Measurements from ENCODE around the gene PCDHA9. TPM values are rescaled to one million over a fixed set of nuclear protein-coding genes. Genes with fewer than 3 reads are reported as not detected.
"Not testable (repeated sequence)": the region's sequence is repeated elsewhere in the genome, so short reads cannot be mapped to it uniquely, and the experiment has no call there.

Gene PCDHA9
- total RNA-seq, 1 donor from 2014 or later: 0.32 TPM

- no peaks in the 10 kb centered on the region for H3K36me3 ChIP-seq
- H3K27me3 ChIP-seq (ENCODE audit: low read depth): peaks cover 8% of the 10 kb centered on the region
- H3K27ac ChIP-seq: no peak overlapping the region
- DNase-seq (peak; percentile 48), ATAC-seq (no peak)
- intact Hi-C loops (cut with DNase I): no loop called here
- no peak overlapping the region for H3K4me3 ChIP-seq
- no peak for TF ChIP-seq CTCF (IDR thresholded peaks at IDR 0.05)
- H3K4me1 ChIP-seq: no peaks in the 10 kb centered on the region
- H3K9me3 ChIP-seq: peaks cover 10% of the 10 kb centered on the region
These were observed 39.3 kb upstream of the PCDHA9 start for GRCh38 chr5:140808889-140809291.

- Histone ChIP-seq H3K36me3 (no peaks in the 10 kb centered on the region), H3K27ac (no peak within 1 kb of the TSS), H3K27me3 (ENCODE audit: low read depth) (peaks cover 13% of the 10 kb centered on the region), H3K4me1 (no peaks in the 10 kb centered on the region), H3K9me3 (no peaks in the 10 kb centered on the region), H3K4me3 (peak within 1 kb of the TSS; percentile 16)
- DNase-seq (no peak), ATAC-seq (no peak)
- TF ChIP-seq CTCF (IDR thresholded peaks at IDR 0.05): peak; percentile 44
- intact Hi-C loops (cut with DNase I): no loop called here
These were observed 26.6 kb upstream of the PCDHA9 start, which contains the start of gene PCDHA5 for GRCh38 chr5:140821375-140822280. PCDHA5 (plus strand) TSS chr5:140821613.

GRCh38 chr5:140822281-140822629 is 25.9 kb upstream of the PCDHA9 start:
- no peaks in the 10 kb centered on the region for H3K9me3 ChIP-seq
- no peaks in the 10 kb centered on the region for H3K36me3 ChIP-seq
- no peak for ATAC-seq
- intact Hi-C loops (cut with DNase I): no loop called here
- no peak overlapping the region for H3K27ac ChIP-seq
- no peak for DNase-seq
- H3K27me3 ChIP-seq (ENCODE audit: low read depth): peaks cover 18% of the 10 kb centered on the region
- no peak overlapping the region for H3K4me3 ChIP-seq
- no peaks in the 10 kb centered on the region for H3K4me1 ChIP-seq
- TF ChIP-seq CTCF (IDR thresholded peaks at IDR 0.05): no peak

GRCh38 chr5:140822969-140823368 is 25.2 kb upstream of the PCDHA9 start:
- H3K36me3 ChIP-seq; H3K27ac ChIP-seq; intact Hi-C loops (cut with DNase I); DNase-seq; H3K4me1 ChIP-seq; H3K4me3 ChIP-seq; H3K9me3 ChIP-seq; ATAC-seq: not testable (repeated sequence)
- peaks cover 21% of the 10 kb centered on the region for H3K27me3 ChIP-seq (ENCODE audit: low read depth)

- no peak for DNase-seq
- H3K36me3 ChIP-seq: no peaks in the 10 kb centered on the region
- peaks cover 26% of the 10 kb centered on the region for H3K27me3 ChIP-seq (ENCODE audit: low read depth)
- intact Hi-C loops (cut with DNase I): no loop called here
- no peaks in the 10 kb centered on the region for H3K4me1 ChIP-seq
- H3K4me3 ChIP-seq: no peak overlapping the region
- TF ChIP-seq CTCF (IDR thresholded peaks at IDR 0.05): no peak
- ATAC-seq: no peak
- H3K27ac ChIP-seq: no peak overlapping the region
- peaks cover 7% of the 10 kb centered on the region for H3K9me3 ChIP-seq
These were observed 24.7 kb upstream of the PCDHA9 start for GRCh38 chr5:140823475-140823874.

- no peaks in the 10 kb centered on the region for H3K4me1 ChIP-seq
- DNase-seq (no peak), ATAC-seq (no peak)
- peaks cover 28% of the 10 kb centered on the region for H3K27me3 ChIP-seq (ENCODE audit: low read depth)
- H3K36me3 ChIP-seq: no peaks in the 10 kb centered on the region
- peaks cover 19% of the 10 kb centered on the region for H3K9me3 ChIP-seq
- H3K4me3 ChIP-seq: no peak within 1 kb of the TSS
- intact Hi-C loops (cut with DNase I): no loop called here
- H3K27ac ChIP-seq: no peak within 1 kb of the TSS
- no peak for TF ChIP-seq CTCF (IDR thresholded peaks at IDR 0.05)
These were observed 20.3 kb upstream of the PCDHA9 start, which contains the start of gene PCDHA6 for GRCh38 chr5:140827704-140828361. PCDHA6 (plus strand) TSS chr5:140827960; CDS start chr5:140828092, 132 bp downstream.

All from lower lobe of right lung (tissue), 2 donors.